Small intestine (tissue), 7 donors: ENCODE results near the gene FLRT1. TPM values are rescaled to one million over a fixed set of nuclear protein-coding genes. Genes with fewer than 3 reads are reported as not detected.

Experiments
- DNase-seq, 2 donors: peaks; one replicate each; pipeline versions ENCODE4 v3.0.0 to v3.0.0-alpha.2; 2013
- FAIRE-seq: peaks from 2 replicates; lab custom pipeline; 2012; peaks lifted over from hg19 to GRCh38; lab: Jason Lieb, UNC
- H3K27ac ChIP-seq, 3 donors: one replicate each; pipeline ENCODE4 v1.5.1; 2013; ENCODE audit warnings: low read length in 2 of 3, mild to moderate bottlenecking in 2 of 3, control low read depth in 1 of 3, inconsistent platforms in 1 of 3, low read depth in 1 of 3, moderate library complexity in 1 of 3
- H3K27me3 ChIP-seq, 3 donors: one replicate each; pipeline ENCODE4 v1.6.1; 2013; ENCODE audit warnings: low read length in 3 of 3, inconsistent platforms in 1 of 3; ENCODE audit not compliant: control insufficient read depth in 3 of 3, insufficient read depth in 3 of 3
- H3K36me3 ChIP-seq, 3 donors: one replicate each; pipeline ENCODE4 v1.6.1; 2013; ENCODE audit warnings: low read length in 3 of 3, inconsistent platforms in 1 of 3, low read depth in 1 of 3, mild to moderate bottlenecking in 1 of 3, moderate library complexity in 1 of 3; ENCODE audit not compliant: control insufficient read depth in 3 of 3, insufficient read depth in 2 of 3
- H3K4me1 ChIP-seq, 3 donors: one replicate each; pipeline ENCODE4 v1.6.1; 2013; ENCODE audit warnings: low read length in 2 of 3, inconsistent platforms in 1 of 3, low read depth in 1 of 3, mild to moderate bottlenecking in 1 of 3, moderate library complexity in 1 of 3; ENCODE audit not compliant: control insufficient read depth in 3 of 3, insufficient read depth in 2 of 3
- H3K4me3 ChIP-seq, 3 donors: one replicate each; pipeline ENCODE4 v1.5.1; 2013; ENCODE audit warnings: low read length in 3 of 3, control low read depth in 1 of 3, inconsistent platforms in 1 of 3, low read depth in 1 of 3, mild to moderate bottlenecking in 1 of 3, moderate library complexity in 1 of 3
- H3K9me3 ChIP-seq, 2 donors: one replicate each; pipeline ENCODE4 v1.6.1; 2013; ENCODE audit warnings: low read depth in 1 of 2, low read length in 1 of 2; ENCODE audit not compliant: control insufficient read depth in 2 of 2, insufficient read depth in 1 of 2
- WGBS, 3 donors: extraction: QIAGEN DNeasy Blood & Tissue Kit; methylation state at CpG; one replicate each; pipeline ENCODE4 v1.1.7; 2013; 5-methylcytosine and 5-hydroxymethylcytosine counted together
- polyA plus RNA-seq, 4 donors: library from polyadenylated mRNA; stranded (reverse) in 3 of 4; unstranded in 1 of 4; fragments of 200-250 nt in 3 of 4; fragments of 120-200 nt in 1 of 4; gene quantifications; one replicate each; pipeline versions ENCODE4 v1.2.1 to v1.2.3, GENCODE V29; 2013
- donor health status: healthy with polysubstance abuse.
- donor health status: control.
- donor health status: control.
- donor health status: Bipolar disorder and iron deficiency.
- donor health status: healthy.

FLRT1 gene
- polyA plus RNA-seq, 4 donors: 0.43 to 0.86 TPM; not detected in 2

- 88 to 93% (median 89%) methylated on average over 17 of the region's 17 CpGs for WGBS, 3 donors
These were observed 28.8 kb downstream of the FLRT1 start for GRCh38 chr11:64064374-64065140.

GRCh38 chr11:64065141-64065465 is 29.4 kb downstream of the FLRT1 start:
- 96 to 98% (median 96%) methylated on average over 11 of the region's 11 CpGs for WGBS, 3 donors
- DNase-seq (no peak), FAIRE-seq (no peak)
- peaks cover 0 to 22% (median 0%) of the 10 kb centered on the region in 3 donors for H3K4me1 ChIP-seq
- H3K9me3 ChIP-seq: no peaks in the 10 kb centered on the region
- peaks cover 0 to 6% (median 0%) of the 10 kb centered on the region in 3 donors for H3K36me3 ChIP-seq
- peaks cover 0 to 25% (median 9%) of the 10 kb centered on the region in 3 donors for H3K27me3 ChIP-seq
- H3K4me3 ChIP-seq: no peak overlapping the region
- no peak overlapping the region for H3K27ac ChIP-seq

More at GRCh38 chr11:64064374-64065140, 28.8 kb downstream of the FLRT1 start:
- Histone ChIP-seq H3K36me3 (peaks cover 0 to 6% (median 0%) of the 10 kb centered on the region in 3 donors), H3K27me3 (peaks cover 0 to 26% (median 9%) of the 10 kb centered on the region in 3 donors), H3K9me3 (no peaks in the 10 kb centered on the region), H3K4me3 (no peak overlapping the region), H3K27ac (no peak overlapping the region), H3K4me1 (peaks cover 0 to 16% (median 0%) of the 10 kb centered on the region in 3 donors)
- FAIRE-seq (no peak), DNase-seq (no peak)

- Histone ChIP-seq H3K27ac (no peak overlapping the region), H3K4me1 (peaks cover 0 to 20% (median 0%) of the 10 kb centered on the region in 3 donors), H3K36me3 (peaks cover 0 to 6% (median 0%) of the 10 kb centered on the region in 3 donors), H3K9me3 (no peaks in the 10 kb centered on the region), H3K27me3 (peaks cover 0 to 19% (median 9%) of the 10 kb centered on the region in 3 donors), H3K4me3 (no peak overlapping the region)
- FAIRE-seq (no peak), DNase-seq (no peak)
- 86 to 93% (median 88%) methylated on average over 5 to 10 of the region's 10 CpGs for WGBS, 3 donors
These were observed 30.0 kb downstream of the FLRT1 start for GRCh38 chr11:64065712-64066111.

GRCh38 chr11:64067230-64067993 is 31.7 kb downstream of the FLRT1 start:
- no peak for DNase-seq
- H3K27me3 ChIP-seq: peaks cover 0 to 4% (median 2%) of the 10 kb centered on the region in 3 donors
- H3K27ac ChIP-seq: no peak overlapping the region
- H3K4me3 ChIP-seq: no peak overlapping the region
- no peaks in the 10 kb centered on the region for H3K9me3 ChIP-seq
- peaks cover 0 to 18% (median 0%) of the 10 kb centered on the region in 3 donors for H3K4me1 ChIP-seq
- peaks cover 0 to 8% (median 0%) of the 10 kb centered on the region in 3 donors for H3K36me3 ChIP-seq
- WGBS, 3 donors: 60 to 78% (median 75%) methylated on average over 21 to 26 of the region's 26 CpGs
- FAIRE-seq: no peak

GRCh38 chr11:64068705-64069400 is 33.1 kb downstream of the FLRT1 start:
- H3K36me3 ChIP-seq: peaks cover 0 to 6% (median 0%) of the 10 kb centered on the region in 3 donors
- H3K27me3 ChIP-seq: peaks cover 0 to 2% (median 2%) of the 10 kb centered on the region in 3 donors
- DNase-seq (no peak), FAIRE-seq (no peak)
- no peak overlapping the region for H3K27ac ChIP-seq
- 88 to 95% (median 93%) methylated on average over 13 to 20 of the region's 20 CpGs for WGBS, 3 donors
- no peak overlapping the region for H3K4me3 ChIP-seq
- H3K9me3 ChIP-seq: no peaks in the 10 kb centered on the region
- peaks cover 0 to 18% (median 0%) of the 10 kb centered on the region in 3 donors for H3K4me1 ChIP-seq

GRCh38 chr11:64069401-64070313 is 33.9 kb downstream of the FLRT1 start:
- 78 to 90% (median 85%) methylated on average over 22 to 23 of the region's 23 CpGs for WGBS, 3 donors
- FAIRE-seq (no peak), DNase-seq (peak in 1 of 2 donors; percentile 39)
- Histone ChIP-seq H3K9me3 (no peaks in the 10 kb centered on the region), H3K27me3 (peaks cover 0 to 2% (median 2%) of the 10 kb centered on the region in 3 donors), H3K27ac (no peak overlapping the region), H3K36me3 (peaks cover 0 to 4% (median 0%) of the 10 kb centered on the region in 3 donors), H3K4me3 (no peak overlapping the region), H3K4me1 (peaks cover 0 to 18% (median 0%) of the 10 kb centered on the region in 3 donors)

- Histone ChIP-seq H3K27me3 (peaks cover 0 to 2% (median 0%) of the 10 kb centered on the region in 3 donors), H3K27ac (no peak overlapping the region), H3K9me3 (no peaks in the 10 kb centered on the region), H3K4me1 (peaks cover 0 to 18% (median 0%) of the 10 kb centered on the region in 3 donors), H3K4me3 (no peak overlapping the region), H3K36me3 (peaks cover 0 to 4% (median 0%) of the 10 kb centered on the region in 3 donors)
- WGBS, 3 donors: 72 to 91% (median 89%) methylated on average over 12 of the region's 12 CpGs
- DNase-seq (peak in 1 of 2 donors; percentile 55), FAIRE-seq (no peak)
These were observed 34.6 kb downstream of the FLRT1 start for GRCh38 chr11:64070314-64070681.
